HepG2 (cell line): Measurements from ENCODE around the gene COG8. TPM values are rescaled to one million over a fixed set of nuclear protein-coding genes. Genes with fewer than 3 reads are reported as not detected.

Experiments
- ATAC-seq: fragments of 200-7000 bp; cut with Tn5 transposase; 3 replicates; pipeline ENCODE4 v1.9.1; 2020; ENCODE audit warnings: mild to moderate bottlenecking, moderate library complexity
- BruUV-seq: library from RNA; stranded (reverse); fragments of 400-500 nt; replicated peaks from 2 replicates; lab custom pipeline; 2021; lab: Mats Ljungman, UMichigan
- CTCF ChIA-PET: fragments of 300-600 bp; formaldehyde crosslinking; extraction: SDS; loops from one replicate; lab custom pipeline; 2021; ENCODE audit warnings: low total read pairs, inconsistent platforms, low intra/inter-chr PET ratio; lab: Yijun Ruan, JAX
- POLR2A ChIA-PET: fragments of 350-600 bp; sonication (Branson Sonifier 250); formaldehyde crosslinking; loops from one replicate; lab custom pipeline; 2020; ENCODE audit warnings: antibody characterized with exemption, inconsistent platforms; lab: Yijun Ruan, JAX
- DNase-seq: peaks from one replicate; pipeline ENCODE4 v3.0.0-alpha.2; 2015; ENCODE audit warnings: low spot score
- FAIRE-seq: peaks from 3 replicates; lab custom pipeline; 2011; peaks lifted over from hg19 to GRCh38; lab: Jason Lieb, UNC
- H2AFZ ChIP-seq: one replicate; pipeline ENCODE4 v1.6.1; 2011; ENCODE audit warnings: low read length, inconsistent platforms
- H3K27ac ChIP-seq: fragments of 300-600 bp; 3 replicates; pipeline ENCODE4 v1.8.0; 2011; ENCODE audit warnings: mixed run types, mild to moderate bottlenecking, mixed read lengths, low read length, inconsistent platforms; ENCODE audit not compliant: insufficient read depth; ENCODE audit errors: extremely low read length
- H3K27me3 ChIP-seq, 2 experiments: fragments of 200-600 bp in 1 of 2; 2 replicates in 1 of 2; 3 replicates in 1 of 2; pipeline versions ENCODE4 v1.6.0 to v1.8.0; 2011; ENCODE audit warnings: low read length in 2 of 2, mild to moderate bottlenecking in 2 of 2, moderate library complexity in 2 of 2, inconsistent platforms in 1 of 2; ENCODE audit not compliant: insufficient read depth in 2 of 2, control insufficient read depth in 1 of 2
- H3K36me3 ChIP-seq, 2 experiments: fragments of 200-600 bp in 1 of 2; replicated peaks in 1 of 2; 2 replicates in 1 of 2; 3 replicates in 1 of 2; pipeline versions ENCODE4 v1.5.1 to v1.8.0; 2011; ENCODE audit warnings: low read length in 2 of 2, inconsistent platforms in 1 of 2; ENCODE audit not compliant: insufficient read depth in 2 of 2, control insufficient read depth in 1 of 2
- H3K4me1 ChIP-seq: 2 replicates; pipeline ENCODE4 v1.5.1; 2012; ENCODE audit warnings: low read length, inconsistent platforms; ENCODE audit not compliant: insufficient read depth
- H3K4me2 ChIP-seq: 2 replicates; pipeline ENCODE4 v1.6.0; 2011; ENCODE audit warnings: low read depth, low read length, inconsistent platforms
- H3K4me3 ChIP-seq, 3 experiments: fragments of 200-600 bp in 1 of 3; sonication (generic), shearing (Covaris generic) in 1 of 3; replicated peaks in 1 of 3; 2 replicates each; pipeline ENCODE4 v1.5.1; 2011 to 2016; ENCODE audit warnings: low read length in 3 of 3, inconsistent platforms in 2 of 3, low read depth in 2 of 3, mild to moderate bottlenecking in 2 of 3, control low read depth in 1 of 3, mixed read lengths in 1 of 3; ENCODE audit not compliant: insufficient read depth in 1 of 3
- H3K79me2 ChIP-seq: one replicate; pipeline ENCODE4 v1.6.1; 2011; ENCODE audit warnings: low read length, inconsistent platforms; ENCODE audit not compliant: insufficient read depth
- H3K9ac ChIP-seq: 2 replicates; pipeline ENCODE4 v1.6.0; 2011; ENCODE audit warnings: mild to moderate bottlenecking, low read depth, low read length, inconsistent platforms; ENCODE audit not compliant: insufficient read depth
- H3K9me3 ChIP-seq: 2 replicates; pipeline ENCODE4 v1.5.1; 2012; ENCODE audit warnings: mild to moderate bottlenecking, low read length
- H4K20me1 ChIP-seq: 2 replicates; pipeline ENCODE4 v1.6.0; 2011; ENCODE audit warnings: inconsistent platforms, mild to moderate bottlenecking, low read length, moderate library complexity; ENCODE audit not compliant: insufficient read depth
- ADNP ChIP-seq: sonication (generic); formaldehyde crosslinking; IDR thresholded peaks from 2 replicates; pipeline ENCODE4 v1.4.0; 2020; ENCODE audit warnings: missing genetic modification reagents
- ATAD3A ChIP-seq: sonication (generic); formaldehyde crosslinking; IDR thresholded peaks from 2 replicates; pipeline ENCODE4 v1.4.0; 2020; ENCODE audit warnings: missing genetic modification reagents
- ATM ChIP-seq: fragments of 450-650 bp; IDR thresholded peaks from 2 replicates; pipeline ENCODE4 v1.7.1; 2017; ENCODE audit warnings: mild to moderate bottlenecking, borderline replicate concordance
- CBX2 ChIP-seq, 2 experiments: fragments of 200-600 bp in 1 of 2; sonication (generic); formaldehyde crosslinking in 1 of 2; IDR thresholded peaks; 2 replicates each; pipeline versions ENCODE4 v1.7.0 to v1.8.1; 2018 to 2022; ENCODE audit warnings: low read depth in 2 of 2, low read length in 1 of 2, mild to moderate bottlenecking in 1 of 2, missing genetic modification reagents in 1 of 2
- EEA1 ChIP-seq: sonication (generic); formaldehyde crosslinking; IDR thresholded peaks from 2 replicates; pipeline ENCODE4 v1.5.1; 2020; ENCODE audit warnings: mild to moderate bottlenecking, missing genetic modification reagents, borderline replicate concordance
- FOXK2 ChIP-seq: fragments of 450-650 bp; IDR thresholded peaks from 2 replicates; pipeline ENCODE4 v1.6.1; 2016
- KDM5B ChIP-seq: sonication (generic); formaldehyde crosslinking; IDR thresholded peaks from 2 replicates; pipeline ENCODE4 v1.4.0; 2020; ENCODE audit warnings: missing genetic modification reagents, mild to moderate bottlenecking, borderline replicate concordance
- MAFG ChIP-seq: sonication (generic); formaldehyde crosslinking; IDR thresholded peaks from 2 replicates; pipeline ENCODE4 v1.5.1; 2020; ENCODE audit warnings: mild to moderate bottlenecking, missing genetic modification reagents
- MATR3 ChIP-seq: sonication (generic); formaldehyde crosslinking; IDR thresholded peaks from 2 replicates; pipeline ENCODE4 v1.4.0; 2020; ENCODE audit warnings: missing genetic modification reagents
- NCOA2 ChIP-seq: sonication (generic); formaldehyde crosslinking; IDR thresholded peaks from 2 replicates; pipeline ENCODE4 v1.8.0; 2022; ENCODE audit warnings: inconsistent platforms
- NFATC3 ChIP-seq: sonication (generic); formaldehyde crosslinking; IDR thresholded peaks from 2 replicates; pipeline ENCODE4 v1.5.1; 2020; ENCODE audit warnings: mild to moderate bottlenecking, missing genetic modification reagents
- XRCC5 ChIP-seq: fragments of 200-400 bp; formaldehyde crosslinking; optimal IDR thresholded peaks from 2 replicates; pipeline ENCODE3; 2017; ENCODE audit warnings: mild to moderate bottlenecking, low read length
- ZNF142 ChIP-seq: sonication (generic); formaldehyde crosslinking; IDR thresholded peaks from 2 replicates; pipeline ENCODE4 v1.4.0; 2020; ENCODE audit warnings: missing genetic modification reagents
- ZNF572 ChIP-seq: sonication (generic); formaldehyde crosslinking; IDR thresholded peaks from 2 replicates; pipeline ENCODE4 v1.5.1; 2020; ENCODE audit warnings: mild to moderate bottlenecking, missing genetic modification reagents
- ZNF766 ChIP-seq: sonication (generic); formaldehyde crosslinking; IDR thresholded peaks from 2 replicates; pipeline ENCODE4 v1.5.0; 2020; ENCODE audit warnings: missing genetic modification reagents, borderline replicate concordance
- ZSCAN22 ChIP-seq: sonication (generic); formaldehyde crosslinking; IDR thresholded peaks from 2 replicates; pipeline ENCODE4 v1.4.0; 2020; ENCODE audit warnings: mild to moderate bottlenecking, missing genetic modification reagents
- WGBS: methylation state at CpG from one replicate; pipeline ENCODE4 v1.1.6; 2017; ENCODE audit warnings: low lambda C conversion rate; 5-methylcytosine and 5-hydroxymethylcytosine counted together
- in situ Hi-C: cut with HindIII; loops from 2 replicates; pipeline ENCODE4 v1.10.0; 2017; ENCODE audit warnings: low pct_unique_long_range_greater_than_20kb; ENCODE audit not compliant: extremely low pct_ligation_motif_present
- intact Hi-C: fragments of 100-400 bp; cut with micrococcal nuclease; formaldehyde crosslinking; loops from one replicate; pipeline ENCODE4 v1.10.0; 2022; ENCODE audit not compliant: unreplicated experiment
- polyA plus RNA-seq, 8 experiments: library from polyadenylated mRNA; depleted of rRNA in 3 of 8; stranded (reverse) in 7 of 8; unstranded in 1 of 8; fragments of >200 nt; fragmentation: Illumina TruSeq in 4 of 8; extraction: Trizol in 4 of 8; gene quantifications; 2 replicates each; pipeline versions ENCODE4 v1.2.1 to v1.2.3, GENCODE V29; 2011 to 2016; ENCODE audit warnings: low read depth in 4 of 8, missing spikeins in 1 of 8, mixed read lengths in 1 of 8; ENCODE audit not compliant: insufficient read depth in 1 of 8
- total RNA-seq, 5 experiments: library from RNA; depleted of rRNA; stranded (reverse); fragments of >200 nt; fragmentation: Illumina TruSeq; extraction: Trizol; gene quantifications; 2 replicates each; pipeline ENCODE4 v1.2.3, GENCODE V29; 2016; ENCODE audit warnings: low read depth in 1 of 5

Gene COG8
- total and polyA plus RNA-seq, 2 of the 13 experiments (the other 11 are each of a cell fraction or from before 2014, with no cell fraction given), result 45.5 to 52.1 TPM

GRCh38 chr16:69330286-69331109 is 8.9 kb downstream of the COG8 start, which contains the start of gene PDF (continued):
- TF ChIP-seq ZSCAN22 (CRISPR knock-in tag) (no peak), MATR3 (CRISPR knock-in tag) (no peak), FOXK2 (no peak), ZNF766 (CRISPR knock-in tag) (peak; percentile 89), EEA1 (CRISPR knock-in tag) (peak; percentile 81; the same call in 1 of the 2 replicates), ZNF572 (CRISPR knock-in tag) (no peak; the same call in 1 of the 2 replicates), ADNP (no peak)

DNA sequence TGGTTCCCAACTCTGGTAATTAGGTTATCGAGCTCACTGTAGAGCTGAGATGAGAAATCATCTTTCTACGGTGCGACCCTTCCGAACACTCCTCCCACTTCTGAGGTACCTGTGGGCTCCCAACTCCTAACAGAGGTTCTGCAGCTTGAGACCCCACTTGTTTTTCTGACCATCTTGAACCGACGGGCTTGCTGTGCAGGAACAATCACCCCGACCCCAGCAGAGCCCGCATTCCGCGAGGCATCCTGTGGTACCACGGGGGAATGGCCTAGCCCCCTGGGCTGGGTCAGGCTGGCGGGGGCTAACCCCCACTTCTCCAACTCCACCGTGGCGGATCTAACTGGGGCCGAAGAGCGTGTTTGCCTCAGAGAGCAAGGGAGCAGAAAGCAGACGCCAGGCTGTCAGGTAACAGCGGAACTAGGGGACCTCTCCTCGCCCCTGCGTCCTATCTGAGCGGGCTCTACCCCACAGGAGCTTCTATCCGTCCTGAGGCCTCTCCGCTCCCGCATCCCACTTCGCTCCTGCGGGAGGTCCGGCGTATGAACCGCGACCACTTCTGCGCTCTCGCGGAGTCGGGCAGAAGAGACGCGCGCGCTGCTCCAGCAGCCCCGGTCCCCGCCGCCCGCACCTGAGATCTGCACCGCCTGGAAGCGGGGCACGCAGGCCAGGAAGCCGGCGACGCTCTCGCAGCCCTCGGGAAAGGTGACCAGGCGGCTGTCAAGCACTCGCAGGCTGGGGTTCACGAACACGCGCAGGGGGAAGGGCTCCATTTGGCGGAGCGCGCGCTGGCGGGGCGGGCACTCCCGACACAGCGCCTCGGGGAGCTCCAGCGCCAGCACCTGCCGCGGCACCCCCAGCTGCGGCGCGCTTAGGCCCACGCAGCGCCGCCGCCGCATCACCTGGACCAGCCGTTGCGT is 9.7 kb downstream of the COG8 start:
- peak overlapping the region; percentile 70 to 88 (median 84) for H3K4me3 ChIP-seq
- DNase-seq, result no peak
- H3K4me1 ChIP-seq, result peaks cover 58% of the 10 kb centered on the region
- ChIA-PET CTCF (interaction anchor here (1.3 kb wide), 1 partner anchor 10 kb away, joined by 4 read pairs; the partner anchor contains the start of genes COG8 and NIP7), POLR2A (interaction anchor here (0.9 to 5.8 kb wide), 7 partner anchors 10 to 142 kb away, joined by 3 to 52 read pairs (median 5); partner anchors contain the start of genes COG8, NIP7, SNTB2 and TMED6)
- intact Hi-C loops, result loop anchor here (1.0 kb wide), 1 partner anchor 10 kb away; the partner anchor contains the start of genes COG8 and NIP7
- peaks cover 14 to 41% of the 10 kb centered on the region in 2 experiments for H3K36me3 ChIP-seq
- no peaks in the 10 kb centered on the region for H3K9me3 ChIP-seq
- H3K4me2 ChIP-seq, result peak overlapping the region; percentile 80
- BruUV-seq, result no TSS peak
- H3K9ac ChIP-seq, result peak overlapping the region; percentile 88
- H3K79me2 ChIP-seq, result peaks cover 63% of the 10 kb centered on the region
- no peaks in the 10 kb centered on the region for H3K27me3 ChIP-seq
- FAIRE-seq, result no peak
- peaks cover 31% of the 10 kb centered on the region for H4K20me1 ChIP-seq
- in situ Hi-C loops, result no loop called here
- peak; percentile 25 for ATAC-seq
- peak overlapping the region; percentile 87 for H3K27ac ChIP-seq
- 12% methylated on average over 43 of the region's 77 CpGs for WGBS
- no peak overlapping the region for H2AFZ ChIP-seq
- TF ChIP-seq XRCC5, result no peak
- TF ChIP-seq ATM, result no peak
- TF ChIP-seq MAFG, result no peak
- no peak for TF ChIP-seq NCOA2 (CRISPR knock-in tag)
- TF ChIP-seq ZNF142 (CRISPR knock-in tag), result no peak
- TF ChIP-seq NFATC3 (CRISPR knock-in tag), result no peak
- TF ChIP-seq ATAD3A (CRISPR knock-in tag), result no peak
- TF ChIP-seq KDM5B (CRISPR knock-in tag), result peak; percentile 30; the same call in 1 of the 2 replicates
- no peak for TF ChIP-seq CBX2 (IDR thresholded peaks at IDR 0.05; ENCODE audit: low read depth, low read length)
- no peak for TF ChIP-seq CBX2 (CRISPR knock-in tag; IDR thresholded peaks at IDR 0.05; ENCODE audit: low read depth)
